G401 (cell line): Measurements from ENCODE around the gene KIF1C. TPM values are rescaled to one million over a fixed set of nuclear protein-coding genes. Genes with fewer than 3 reads are reported as not detected.
"Not testable (repeated sequence)": the region's sequence is repeated elsewhere in the genome, so short reads cannot be mapped to it uniquely, and the experiment has no call there.

Experiments used
- DNase-seq: peaks from one replicate; pipeline ENCODE4 v3.0.0-alpha.2; 2015; ENCODE audit warnings: low spot score
- in situ Hi-C: cut with HindIII; loops from 2 replicates; pipeline ENCODE4 v1.10.0; 2016; ENCODE audit warnings: low sequenced_read_pairs, mixed read lengths
- total RNA-seq: library from RNA; depleted of rRNA; stranded (reverse); fragments of >200 nt; shearing (Covaris generic); gene quantifications from 2 replicates; pipeline ENCODE4 v1.2.3, GENCODE V29; 2014

The KIF1C gene
- total RNA-seq, 1 experiment from 2014 or later, result 95.9 TPM

GRCh38 chr17:4994081-4994595 is 3.6 kb upstream of the KIF1C start:
- in situ Hi-C loops, result no loop called here

DNA sequence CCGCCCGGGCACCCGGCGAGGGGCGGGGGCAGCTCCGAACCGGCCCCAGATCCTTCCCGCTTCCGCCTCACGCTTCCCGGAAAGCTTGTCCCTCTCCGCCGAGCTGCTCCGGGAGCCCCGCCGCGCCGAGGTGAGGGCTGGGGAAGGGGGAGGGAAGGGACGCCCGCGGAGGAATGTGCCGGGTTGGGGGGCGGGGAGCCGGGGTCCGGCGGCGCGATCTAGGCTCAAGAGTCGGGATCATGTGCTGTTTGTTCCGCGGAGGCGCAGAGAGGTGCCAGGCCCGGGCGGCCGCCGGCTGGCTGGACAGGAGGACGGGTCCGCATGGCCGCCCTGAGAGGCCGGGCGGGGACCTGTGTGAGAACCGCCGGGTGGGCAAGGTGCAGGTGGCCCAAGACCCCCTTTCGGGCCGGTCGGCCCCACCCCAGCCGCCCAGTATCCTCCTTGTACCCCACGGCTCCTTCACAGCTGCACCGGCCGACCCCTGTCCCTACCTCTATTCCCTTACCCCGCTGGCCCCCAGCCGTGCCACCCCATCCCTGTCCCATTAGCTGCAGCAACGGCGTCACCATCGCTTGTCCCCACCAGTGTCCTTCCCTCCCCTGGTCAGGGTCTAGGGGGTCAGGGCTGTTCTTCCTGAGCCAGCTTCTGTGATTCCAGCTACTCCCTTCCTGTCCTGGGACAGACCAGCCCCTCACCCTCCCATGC is 429 bp downstream of the KIF1C start:
- in situ Hi-C loops, result no loop called here
- DNase-seq, result no peak

More at GRCh38 chr17:4994081-4994595, 3.6 kb upstream of the KIF1C start:
- DNase-seq, result no peak

GRCh38 chr17:4998732-4999429 is 1.1 kb downstream of the KIF1C start:
- no peak for DNase-seq
- in situ Hi-C loops, result no loop called here

- DNase-seq, result no peak
- in situ Hi-C loops, result no loop called here
Observed at GRCh38 chr17:4999430-5000093, 1.8 kb downstream of the KIF1C start.

- no peak for DNase-seq
- in situ Hi-C loops, result no loop called here
Observed at GRCh38 chr17:5000237-5000639, 2.5 kb downstream of the KIF1C start.

DNA sequence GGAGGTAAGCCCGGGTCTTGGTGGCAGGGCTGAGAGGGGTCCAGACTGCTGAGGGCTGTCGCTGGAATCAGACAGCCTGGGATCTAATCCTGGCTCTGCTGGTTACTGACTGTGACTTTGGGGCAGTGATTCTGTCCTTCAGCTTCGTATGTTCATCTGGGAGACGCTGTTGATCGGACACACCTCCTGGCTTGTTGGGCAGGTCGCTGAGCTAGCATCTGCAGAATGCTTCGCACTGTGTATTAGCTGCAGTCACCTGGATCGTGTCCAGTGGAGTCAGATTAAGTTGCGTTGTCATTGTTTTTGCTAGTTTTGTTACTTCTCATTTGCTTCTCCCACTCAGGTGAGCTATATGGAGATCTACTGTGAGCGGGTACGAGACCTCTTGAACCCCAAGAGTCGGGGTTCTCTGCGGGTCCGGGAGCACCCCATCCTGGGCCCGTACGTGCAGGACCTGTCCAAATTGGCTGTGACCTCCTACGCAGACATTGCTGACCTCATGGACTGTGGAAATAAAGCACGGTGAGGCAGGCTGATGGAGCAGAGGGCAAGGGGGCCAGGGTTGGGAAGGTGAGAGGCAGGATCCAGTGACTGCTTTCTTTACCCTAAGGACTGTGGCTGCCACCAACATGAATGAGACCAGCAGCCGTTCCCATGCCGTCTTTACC is 4.5 kb downstream of the KIF1C start:
- no peak for DNase-seq
- in situ Hi-C loops, result no loop called here

GRCh38 chr17:5003214-5003867 is 5.6 kb downstream of the KIF1C start:
- no peak for DNase-seq
- in situ Hi-C loops, result no loop called here

DNA sequence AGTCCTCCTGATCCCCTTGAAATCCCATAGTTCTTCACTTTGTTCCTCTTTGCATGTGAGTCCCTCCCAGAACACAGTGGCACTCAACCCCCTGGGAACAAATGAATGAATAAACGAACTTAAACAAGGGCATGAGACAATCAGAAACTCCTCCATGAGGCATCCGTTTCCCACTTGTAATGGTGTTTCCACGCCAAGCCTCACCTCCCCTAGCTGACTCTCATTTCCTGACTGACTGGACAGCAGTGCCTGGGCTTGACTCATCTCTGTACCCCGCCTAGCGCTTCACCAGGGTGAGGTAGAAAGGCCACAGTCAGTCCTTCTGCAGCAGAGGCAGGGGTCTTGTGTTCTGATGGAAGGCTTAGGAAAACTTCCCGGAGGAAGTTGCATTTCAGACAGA is 14.2 kb downstream of the KIF1C start:
- no peak for DNase-seq
- in situ Hi-C loops, result no loop called here

GRCh38 chr17:5014357-5014756 is 16.6 kb downstream of the KIF1C start:
- in situ Hi-C loops, result no loop called here
- no peak for DNase-seq

- in situ Hi-C loops, result no loop called here
- DNase-seq, result peak; percentile 12
Observed at GRCh38 chr17:5019475-5019956, 21.8 kb downstream of the KIF1C start.

DNA sequence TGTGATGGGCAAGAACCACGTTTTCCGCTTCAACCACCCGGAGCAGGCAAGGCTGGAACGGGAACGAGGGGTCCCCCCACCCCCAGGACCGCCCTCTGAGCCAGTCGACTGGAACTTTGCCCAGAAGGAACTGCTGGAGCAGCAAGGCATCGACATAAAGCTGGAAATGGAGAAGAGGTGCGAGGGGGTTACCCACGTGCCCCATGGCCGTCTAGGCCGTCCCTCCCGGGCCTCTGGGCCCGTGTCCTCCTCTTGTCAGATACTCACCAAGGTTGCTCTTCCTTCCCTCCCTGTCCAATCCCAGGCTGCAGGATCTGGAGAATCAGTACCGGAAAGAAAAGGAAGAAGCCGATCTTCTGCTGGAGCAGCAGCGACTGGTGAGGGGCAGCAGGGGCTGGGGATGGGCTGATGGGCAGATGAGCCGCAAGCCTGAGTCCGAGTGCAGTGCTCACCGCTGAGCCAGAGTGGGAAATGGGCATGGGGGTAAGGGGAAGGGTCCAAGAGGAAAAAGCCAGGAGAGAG is 22.8 kb downstream of the KIF1C start:
- in situ Hi-C loops, result no loop called here
- no peak for DNase-seq

DNA sequence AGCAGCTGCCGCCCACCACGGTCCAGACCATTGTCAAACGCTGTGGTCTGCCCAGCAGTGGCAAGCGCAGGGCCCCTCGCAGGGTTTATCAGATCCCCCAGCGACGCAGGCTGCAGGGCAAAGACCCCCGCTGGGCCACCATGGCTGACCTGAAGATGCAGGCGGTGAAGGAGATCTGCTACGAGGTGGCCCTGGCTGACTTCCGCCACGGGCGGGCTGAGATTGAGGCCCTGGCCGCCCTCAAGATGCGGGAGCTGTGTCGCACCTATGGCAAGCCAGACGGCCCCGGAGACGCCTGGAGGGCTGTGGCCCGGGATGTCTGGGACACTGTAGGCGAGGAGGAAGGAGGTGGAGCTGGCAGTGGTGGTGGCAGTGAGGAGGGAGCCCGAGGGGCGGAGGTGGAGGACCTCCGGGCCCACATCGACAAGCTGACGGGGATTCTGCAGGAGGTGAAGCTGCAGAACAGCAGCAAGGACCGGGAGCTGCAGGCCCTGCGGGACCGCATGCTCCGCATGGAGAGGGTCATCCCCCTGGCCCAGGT is 24.5 kb downstream of the KIF1C start:
- DNase-seq, result no peak
- in situ Hi-C loops, result no loop called here

DNA sequence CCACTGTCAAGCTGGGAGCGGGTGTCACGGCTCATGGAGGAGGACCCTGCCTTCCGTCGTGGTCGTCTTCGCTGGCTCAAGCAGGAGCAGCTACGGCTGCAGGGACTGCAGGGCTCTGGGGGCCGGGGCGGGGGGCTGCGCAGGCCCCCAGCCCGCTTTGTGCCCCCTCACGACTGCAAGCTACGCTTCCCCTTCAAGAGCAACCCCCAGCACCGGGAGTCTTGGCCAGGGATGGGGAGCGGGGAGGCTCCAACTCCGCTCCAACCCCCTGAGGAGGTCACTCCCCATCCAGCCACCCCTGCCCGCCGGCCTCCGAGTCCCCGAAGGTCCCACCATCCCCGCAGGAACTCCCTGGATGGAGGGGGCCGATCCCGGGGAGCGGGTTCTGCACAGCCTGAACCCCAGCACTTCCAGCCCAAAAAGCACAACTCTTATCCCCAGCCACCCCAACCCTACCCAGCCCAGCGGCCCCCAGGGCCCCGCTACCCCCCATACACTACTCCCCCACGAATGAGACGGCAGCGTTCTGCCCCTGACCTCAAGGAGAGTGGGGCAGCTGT is 25.9 kb downstream of the KIF1C start:
- DNase-seq, result no peak

GRCh38 chr17:5024604-5025003 is 26.9 kb downstream of the KIF1C start:
- DNase-seq, result no peak
- in situ Hi-C loops, result no loop called here

More for the DNA sequence above, 25.9 kb downstream of the KIF1C start:
- in situ Hi-C loops, result no loop called here

- in situ Hi-C loops, result no loop called here
- no peak for DNase-seq
Observed at GRCh38 chr17:5027299-5027698, 29.5 kb downstream of the KIF1C start.

GRCh38 chr17:5027916-5028315 is 30.2 kb downstream of the KIF1C start:
- DNase-seq, result no peak
- in situ Hi-C loops, result no loop called here

DNA sequence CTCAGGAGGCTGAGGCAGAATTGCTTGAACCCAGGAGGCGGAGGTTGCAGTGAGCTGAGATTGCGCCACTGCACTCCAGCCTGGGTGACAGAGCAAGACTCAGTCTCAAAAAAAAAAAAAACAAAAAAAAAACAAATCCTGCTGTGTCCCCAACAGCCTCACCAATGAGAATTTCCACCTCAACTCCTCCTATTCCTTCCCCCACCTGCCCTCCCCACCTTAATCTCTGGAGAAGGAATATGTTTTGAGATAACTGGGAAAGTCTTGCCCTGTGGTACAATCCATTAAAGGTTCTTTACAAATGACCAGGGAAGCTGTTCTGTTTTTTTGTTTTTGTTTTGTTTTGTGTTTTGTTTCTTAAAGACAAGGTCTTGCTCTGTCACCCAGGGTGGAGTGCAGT is 32.4 kb downstream of the KIF1C start:
- in situ Hi-C loops, DNase-seq: not testable (repeated sequence)

DNA sequence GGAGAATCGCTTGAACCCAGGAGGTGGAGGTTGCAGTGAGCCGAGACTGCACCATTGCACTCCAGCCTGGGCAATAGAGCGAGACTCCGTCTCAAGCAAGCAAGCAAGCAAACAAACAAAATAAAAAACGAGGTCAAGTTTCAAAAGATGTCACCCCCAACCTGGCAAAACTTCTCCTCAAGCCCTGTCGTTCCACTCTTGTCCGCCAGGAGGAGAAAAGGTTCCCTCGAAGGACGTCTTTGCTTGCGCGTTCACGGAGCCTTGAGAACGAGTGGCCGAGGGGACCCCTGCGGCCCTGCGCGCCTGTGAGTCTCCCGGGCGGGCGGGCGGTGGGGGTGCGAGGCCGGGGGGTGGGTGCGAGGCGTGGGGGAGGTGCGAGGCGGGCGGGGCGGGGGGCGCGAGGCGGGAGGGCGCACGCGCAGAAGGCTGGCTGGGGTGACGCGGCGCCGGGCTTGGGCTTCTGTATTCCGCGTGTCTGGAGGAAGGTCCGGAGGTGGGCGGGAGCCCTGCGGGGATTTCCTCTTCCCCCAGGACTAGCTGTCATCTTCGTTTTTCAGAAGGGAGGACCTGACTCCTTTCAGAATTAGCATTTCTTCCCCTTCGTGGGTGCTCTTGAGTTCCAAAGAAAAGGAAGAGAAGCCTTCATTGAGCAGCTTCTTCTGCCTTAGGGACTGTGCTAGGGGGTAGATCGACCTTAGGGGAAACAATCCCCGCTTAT is 33.8 kb downstream of the KIF1C start:
- in situ Hi-C loops, result no loop called here
- DNase-seq, result peak; percentile 76
